SK-N-SH (cell line): Measurements from ENCODE around the gene HS6ST1.

Experiments
- EZH2phosphoT487 ChIP-seq: fragments of 200-600 bp; sonication (generic); IDR thresholded peaks from 2 replicates; pipeline ENCODE4 v1.6.1; 2017; ENCODE audit warnings: low read depth, mixed run types, mild to moderate bottlenecking, antibody characterized with exemption, moderate library complexity, borderline replicate concordance
- POLR2AphosphoS5 ChIP-seq: IDR thresholded peaks from 2 replicates; pipeline ENCODE4 v1.6.1; 2012; ENCODE audit warnings: low read depth, low read length
- RFX5 ChIP-seq: IDR thresholded peaks from 2 replicates; pipeline ENCODE4 v1.6.1; 2012; ENCODE audit warnings: mild to moderate bottlenecking, improper control_type of control experiment, low read length
- TCF12 ChIP-seq: IDR thresholded peaks from 2 replicates; pipeline ENCODE4 v1.4.0; 2012
- TEAD4 ChIP-seq: IDR thresholded peaks from 2 replicates; pipeline ENCODE4 v1.4.0; 2012; ENCODE audit warnings: mild to moderate bottlenecking, borderline replicate concordance; ENCODE audit not compliant: insufficient read depth
- USF2 ChIP-seq: fragments of 150-350 bp; IDR thresholded peaks from 2 replicates; pipeline ENCODE4 v1.6.1; 2017; ENCODE audit warnings: antibody characterized with exemption, low read length, low read depth, borderline replicate concordance
- TF ChIP-seq, protein P1 (sequence below): fragments of 200-600 bp; sonication (generic); IDR thresholded peaks from 2 replicates; pipeline ENCODE4 v1.6.1; 2017; ENCODE audit warnings: antibody characterized with exemption, mild to moderate bottlenecking, moderate library complexity
- TF ChIP-seq, protein P2 (sequence below): IDR thresholded peaks from 2 replicates; pipeline ENCODE4 v1.4.0; 2012; ENCODE audit warnings: low read depth, borderline replicate concordance

- TF ChIP-seq RFX5, result no peak
- TF ChIP-seq POLR2AphosphoS5, result no peak
- TF ChIP-seq, protein P1, sequence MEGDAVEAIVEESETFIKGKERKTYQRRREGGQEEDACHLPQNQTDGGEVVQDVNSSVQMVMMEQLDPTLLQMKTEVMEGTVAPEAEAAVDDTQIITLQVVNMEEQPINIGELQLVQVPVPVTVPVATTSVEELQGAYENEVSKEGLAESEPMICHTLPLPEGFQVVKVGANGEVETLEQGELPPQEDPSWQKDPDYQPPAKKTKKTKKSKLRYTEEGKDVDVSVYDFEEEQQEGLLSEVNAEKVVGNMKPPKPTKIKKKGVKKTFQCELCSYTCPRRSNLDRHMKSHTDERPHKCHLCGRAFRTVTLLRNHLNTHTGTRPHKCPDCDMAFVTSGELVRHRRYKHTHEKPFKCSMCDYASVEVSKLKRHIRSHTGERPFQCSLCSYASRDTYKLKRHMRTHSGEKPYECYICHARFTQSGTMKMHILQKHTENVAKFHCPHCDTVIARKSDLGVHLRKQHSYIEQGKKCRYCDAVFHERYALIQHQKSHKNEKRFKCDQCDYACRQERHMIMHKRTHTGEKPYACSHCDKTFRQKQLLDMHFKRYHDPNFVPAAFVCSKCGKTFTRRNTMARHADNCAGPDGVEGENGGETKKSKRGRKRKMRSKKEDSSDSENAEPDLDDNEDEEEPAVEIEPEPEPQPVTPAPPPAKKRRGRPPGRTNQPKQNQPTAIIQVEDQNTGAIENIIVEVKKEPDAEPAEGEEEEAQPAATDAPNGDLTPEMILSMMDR, result no peak
- no peak for TF ChIP-seq TCF12
- TF ChIP-seq, protein P2, sequence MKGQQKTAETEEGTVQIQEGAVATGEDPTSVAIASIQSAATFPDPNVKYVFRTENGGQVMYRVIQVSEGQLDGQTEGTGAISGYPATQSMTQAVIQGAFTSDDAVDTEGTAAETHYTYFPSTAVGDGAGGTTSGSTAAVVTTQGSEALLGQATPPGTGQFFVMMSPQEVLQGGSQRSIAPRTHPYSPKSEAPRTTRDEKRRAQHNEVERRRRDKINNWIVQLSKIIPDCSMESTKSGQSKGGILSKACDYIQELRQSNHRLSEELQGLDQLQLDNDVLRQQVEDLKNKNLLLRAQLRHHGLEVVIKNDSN, result no peak
- TF ChIP-seq TEAD4, result no peak
- no peak for TF ChIP-seq USF2
- no peak for TF ChIP-seq EZH2phosphoT487
Observed at GRCh38 chr2:128350736-128351135, 32.1 kb upstream of the HS6ST1 start.
